K562 (cell line): Measurements from ENCODE around the gene CTNNBL1. TPM values are rescaled to one million over a fixed set of nuclear protein-coding genes. Genes with fewer than 3 reads are reported as not detected.

Experiments
- ATAC-seq: fragments of 200-7000 bp; cut with Tn5 transposase; 3 replicates; pipeline ENCODE4 v1.9.1; 2020; ENCODE audit warnings: moderate library complexity
- BruUV-seq: library from RNA; stranded (reverse); fragments of 400-500 nt; replicated peaks from 2 replicates; lab custom pipeline; 2021; lab: Mats Ljungman, UMichigan
- CTCF ChIA-PET: fragments of 300-600 bp; formaldehyde crosslinking; extraction: SDS; loops from one replicate; lab custom pipeline; 2021; ENCODE audit warnings: low intra/inter-chr PET ratio; lab: Yijun Ruan, JAX
- POLR2A ChIA-PET: fragments of 300-600, 350-650 bp; sonication (Branson Sonifier 250); formaldehyde crosslinking; extraction: SDS; loops from one replicate; lab custom pipeline; 2021; ENCODE audit warnings: antibody characterized with exemption, inconsistent platforms; lab: Yijun Ruan, JAX
- DNase-seq, 4 experiments: peaks; one replicate each; pipeline versions ENCODE4 v3.0.0 to v3.0.0-alpha.2; 2011 to 2018; ENCODE audit warnings: low spot score in 3 of 4, mixed read lengths in 3 of 4; ENCODE audit errors: extremely low read depth in 1 of 4
- FAIRE-seq: peaks from 2 replicates; lab custom pipeline; 2011; peaks lifted over from hg19 to GRCh38; lab: Jason Lieb, UNC
- H2AFZ ChIP-seq: 2 replicates; pipeline ENCODE4 v1.6.0; 2011; ENCODE audit warnings: low read depth, low read length, control low read depth, inconsistent platforms
- H3K27ac ChIP-seq: fragments of 200-600 bp; 3 replicates; pipeline ENCODE4 v1.8.0; 2011; ENCODE audit warnings: low read depth, mild to moderate bottlenecking, control low read depth, inconsistent platforms, low read length, moderate library complexity, mixed read lengths; ENCODE audit errors: extremely low read depth
- H3K27me3 ChIP-seq, 2 experiments: fragments of 300-600 bp in 1 of 2; 2 replicates in 1 of 2; 3 replicates in 1 of 2; pipeline versions ENCODE4 v1.6.0 to v1.8.0; 2011; ENCODE audit warnings: inconsistent platforms in 2 of 2, low read length in 2 of 2, mild to moderate bottlenecking in 1 of 2, mixed read lengths in 1 of 2, moderate library complexity in 1 of 2; ENCODE audit not compliant: control insufficient read depth in 2 of 2, insufficient read depth in 2 of 2
- H3K36me3 ChIP-seq: fragments of 300-600 bp; 3 replicates; pipeline ENCODE4 v1.8.0; 2011; ENCODE audit warnings: mild to moderate bottlenecking, low read length, inconsistent platforms; ENCODE audit not compliant: control insufficient read depth, insufficient read depth
- H3K4me1 ChIP-seq, 2 experiments: fragments of 200-600 bp in 1 of 2; replicated peaks in 1 of 2; 2 replicates in 1 of 2; 3 replicates in 1 of 2; pipeline versions ENCODE4 v1.5.1 to v1.8.0; 2011; ENCODE audit warnings: inconsistent platforms in 2 of 2, low read length in 2 of 2, mild to moderate bottlenecking in 1 of 2, mixed read lengths in 1 of 2, moderate library complexity in 1 of 2; ENCODE audit not compliant: control insufficient read depth in 2 of 2, insufficient read depth in 2 of 2
- H3K4me2 ChIP-seq: 2 replicates; pipeline ENCODE4 v1.6.1; 2011; ENCODE audit warnings: low read length, control low read depth, inconsistent platforms, mixed read lengths; ENCODE audit not compliant: insufficient read depth
- H3K4me3 ChIP-seq: fragments of 200-600 bp; sonication (generic), shearing (Covaris generic); 2 replicates; pipeline ENCODE4 v1.5.1; 2016; ENCODE audit warnings: control low read depth, inconsistent platforms
- H3K79me2 ChIP-seq: fragments of 200-600 bp; 3 replicates; pipeline ENCODE4 v1.8.0; 2011; ENCODE audit warnings: low read length, inconsistent platforms; ENCODE audit not compliant: control insufficient read depth, insufficient read depth
- H3K9ac ChIP-seq, 2 experiments: 2 replicates each; pipeline versions ENCODE4 v1.6.0 to v1.6.1; 2011; ENCODE audit warnings: low read depth in 2 of 2, low read length in 2 of 2, control low read depth in 1 of 2, inconsistent platforms in 1 of 2, mild to moderate bottlenecking in 1 of 2, mixed read lengths in 1 of 2; ENCODE audit not compliant: insufficient read depth in 1 of 2
- H3K9me1 ChIP-seq: one replicate; pipeline ENCODE4 v1.6.0; 2011; ENCODE audit warnings: inconsistent platforms, mild to moderate bottlenecking, low read length, moderate library complexity; ENCODE audit not compliant: control insufficient read depth, insufficient read depth
- H3K9me3 ChIP-seq: replicated peaks from 2 replicates; pipeline ENCODE4 v1.5.1; 2011; ENCODE audit warnings: low read depth, low read length, inconsistent platforms; ENCODE audit not compliant: control insufficient read depth, insufficient read depth
- H4K20me1 ChIP-seq: replicated peaks from 2 replicates; pipeline ENCODE4 v1.6.1; 2011; ENCODE audit warnings: low read length, inconsistent platforms, mixed read lengths; ENCODE audit not compliant: control insufficient read depth, insufficient read depth
- BRD9 ChIP-seq: fragments of 450-650 bp; IDR thresholded peaks from 2 replicates; pipeline ENCODE4 v1.6.1; 2018; ENCODE audit warnings: low read depth; ENCODE audit not compliant: partially characterized antibody
- DIDO1 ChIP-seq: fragments of 450-650 bp; IDR thresholded peaks from 2 replicates; pipeline ENCODE4 v1.6.1; 2016; ENCODE audit warnings: low read depth, missing biosample characterization, missing genetic modification characterization
- HDAC2 ChIP-seq: fragments of 450-650 bp; IDR thresholded peaks from 2 replicates; pipeline ENCODE4 v1.6.1; 2016; ENCODE audit warnings: mild to moderate bottlenecking
- MYC ChIP-seq, 2 experiments: fragments of 250-450 bp in 1 of 2; sonication (Bioruptor Pico) in 1 of 2; IDR thresholded peaks; 2 replicates each; pipeline versions ENCODE4 v1.5.1 to v1.6.1; 2012 to 2021; ENCODE audit warnings: low read depth in 2 of 2, borderline replicate concordance in 1 of 2, improper control_type of control experiment in 1 of 2, low read length in 1 of 2, mild to moderate bottlenecking in 1 of 2, moderate library complexity in 1 of 2
- POLR2G ChIP-seq: fragments of 200-400 bp; formaldehyde crosslinking; IDR thresholded peaks from 2 replicates; pipeline ENCODE4 v1.6.1; 2017; ENCODE audit warnings: low read depth, mild to moderate bottlenecking, antibody characterized with exemption, low read length, moderate library complexity
- RBM25 ChIP-seq: fragments of 200-400 bp; formaldehyde crosslinking; IDR thresholded peaks from 2 replicates; pipeline ENCODE4 v1.6.1; 2018; ENCODE audit warnings: low read length, low read depth, moderate library complexity; ENCODE audit not compliant: severe bottlenecking
- SRSF1 ChIP-seq: fragments of 200-400 bp; formaldehyde crosslinking; IDR thresholded peaks from 2 replicates; pipeline ENCODE4 v1.6.1; 2017; ENCODE audit warnings: mild to moderate bottlenecking, low read depth, low read length, moderate library complexity
- ZKSCAN1 ChIP-seq: fragments of 150-350 bp; IDR thresholded peaks from 2 replicates; pipeline ENCODE4 v1.6.1; 2016; ENCODE audit warnings: low read depth, low read length
- ZNF76 ChIP-seq: fragments of 250-450 bp; sonication (Bioruptor Pico); IDR thresholded peaks from 2 replicates; pipeline ENCODE4 v1.4.0; 2020; ENCODE audit warnings: mild to moderate bottlenecking, moderate library complexity, borderline replicate concordance
- WGBS: fragments of 100-300 bp; shearing (Covaris generic); methylation state at CpG from one replicate; pipeline ENCODE4 v1.1.6; 2016; ENCODE audit warnings: low coverage, mixed read lengths; ENCODE audit not compliant: insufficient coverage; ENCODE audit errors: missing lambda C conversion rate; 5-methylcytosine and 5-hydroxymethylcytosine counted together
- in situ Hi-C: fragments of 300-500 bp; cut with MboI; formaldehyde crosslinking; loops from 4 replicates; pipeline ENCODE4 v1.15.0; 2018; ENCODE audit warnings: inconsistent platforms, mixed read lengths
- intact Hi-C: fragments of 100-400 bp; cut with micrococcal nuclease; formaldehyde crosslinking; loops from 2 replicates; pipeline ENCODE4 v1.14.2; 2022
- polyA plus RNA-seq, 8 experiments: library from polyadenylated mRNA; depleted of rRNA in 4 of 8; stranded (reverse) in 5 of 8; unstranded in 3 of 8; fragments of >200 nt; fragmentation: Nextera tagmentation in 2 of 8; fragmentation: Illumina TruSeq in 1 of 8; extraction: Ambion mirVana in 2 of 8; extraction: Trizol in 1 of 8; gene quantifications; 2 replicates each; pipeline versions ENCODE4 v1.2.1 to v1.2.3, GENCODE V29; 2011 to 2014; ENCODE audit warnings: inconsistent platforms in 1 of 8, missing spikeins in 1 of 8
- total RNA-seq, 7 experiments: library from RNA; depleted of rRNA in 6 of 7; stranded (reverse); fragments of >200 nt in 6 of 7; fragmentation: Illumina TruSeq in 2 of 7; extraction: Trizol in 2 of 7; gene quantifications; 2 replicates each; pipeline versions ENCODE4 v1.2.1 to v1.2.3, GENCODE V29; 2011 to 2021; ENCODE audit warnings: low replicate concordance in 1 of 7
- TF ChIP-seq, protein P1 (sequence below): IDR thresholded peaks from 2 replicates; pipeline ENCODE4 v1.6.1; 2016; ENCODE audit warnings: missing genetic modification characterization, missing compliant biosample characterization
- TF ChIP-seq, protein P2 (sequence below), 2 experiments: fragments of 450-650 bp; IDR thresholded peaks; 2 replicates each; pipeline ENCODE4 v1.6.1; 2018; ENCODE audit warnings: mild to moderate bottlenecking in 2 of 2, low read depth in 1 of 2; ENCODE audit not compliant: partially characterized antibody in 2 of 2

Gene CTNNBL1
- total and polyA plus RNA-seq, 9 of the 15 experiments (the other 6 are each of a cell fraction or from before 2014, with no cell fraction given): 32.4 to 85.6 (median 43.6) TPM

DNA sequence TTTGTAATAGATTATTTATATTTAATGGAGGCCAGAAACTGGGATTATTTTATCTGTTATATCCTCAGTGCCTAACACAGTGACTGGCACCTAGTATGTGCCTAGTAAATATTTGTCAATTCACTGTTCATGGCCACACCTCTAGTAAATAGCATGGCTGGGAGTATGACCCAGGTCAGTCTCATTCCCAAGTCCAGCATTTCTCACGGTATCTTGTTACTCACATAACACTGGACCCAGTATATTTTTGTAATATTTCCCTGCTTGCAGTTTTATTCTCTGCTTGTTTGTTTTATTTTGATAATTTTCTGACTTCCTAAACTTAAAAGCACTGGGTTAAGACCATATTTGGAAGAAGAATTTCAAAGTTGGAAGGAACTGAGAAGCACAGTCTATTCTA is 47.7 kb downstream of the CTNNBL1 start:
- in situ Hi-C loops: no loop called here
- H3K36me3 ChIP-seq: peaks cover 28% of the 10 kb centered on the region; the same call in 2 of the 3 replicates
- DNase-seq (no peak), ATAC-seq (no peak), FAIRE-seq (no peak)
- H3K9ac ChIP-seq: no peak overlapping the region
- no peaks in the 10 kb centered on the region for H4K20me1 ChIP-seq
- intact Hi-C loops: no loop called here
- H3K79me2 ChIP-seq: no peaks in the 10 kb centered on the region
- no peak overlapping the region for H3K27ac ChIP-seq
- H3K4me2 ChIP-seq: no peak overlapping the region
- no TSS peak for BruUV-seq
- CTCF ChIA-PET: no interaction called here
- WGBS: 70% methylated on average over 1 of the region's 1 CpG
- H3K9me3 ChIP-seq: no peaks in the 10 kb centered on the region
- POLR2A ChIA-PET: no interaction called here
- H3K4me1 ChIP-seq: no peaks in the 10 kb centered on the region
- H3K9me1 ChIP-seq: peaks cover 4% of the 10 kb centered on the region
- H2AFZ ChIP-seq: no peak overlapping the region
- H3K27me3 ChIP-seq: no peaks in the 10 kb centered on the region
- H3K4me3 ChIP-seq: no peak overlapping the region
- TF ChIP-seq ZNF76 (CRISPR knock-in tag) (no peak), BRD9 (no peak), SRSF1 (no peak), POLR2G (no peak), ZKSCAN1 (no peak), DIDO1 (tag) (no peak), RBM25 (no peak), MYC (IDR thresholded peaks at IDR 0.05; ENCODE audit: low read depth, low read length) (no peak), MYC (CRISPR knock-in tag; IDR thresholded peaks at IDR 0.05; ENCODE audit: borderline replicate concordance, low read depth) (no peak), HDAC2 (no peak)
- TF ChIP-seq, protein P1, sequence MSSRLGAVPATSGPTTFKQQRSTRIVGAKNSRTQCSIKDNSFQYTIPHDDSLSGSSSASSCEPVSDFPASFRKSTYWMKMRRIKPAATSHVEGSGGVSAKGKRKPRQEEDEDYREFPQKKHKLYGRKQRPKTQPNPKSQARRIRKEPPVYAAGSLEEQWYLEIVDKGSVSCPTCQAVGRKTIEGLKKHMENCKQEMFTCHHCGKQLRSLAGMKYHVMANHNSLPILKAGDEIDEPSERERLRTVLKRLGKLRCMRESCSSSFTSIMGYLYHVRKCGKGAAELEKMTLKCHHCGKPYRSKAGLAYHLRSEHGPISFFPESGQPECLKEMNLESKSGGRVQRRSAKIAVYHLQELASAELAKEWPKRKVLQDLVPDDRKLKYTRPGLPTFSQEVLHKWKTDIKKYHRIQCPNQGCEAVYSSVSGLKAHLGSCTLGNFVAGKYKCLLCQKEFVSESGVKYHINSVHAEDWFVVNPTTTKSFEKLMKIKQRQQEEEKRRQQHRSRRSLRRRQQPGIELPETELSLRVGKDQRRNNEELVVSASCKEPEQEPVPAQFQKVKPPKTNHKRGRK (tag): no peak
- TF ChIP-seq, protein P2, sequence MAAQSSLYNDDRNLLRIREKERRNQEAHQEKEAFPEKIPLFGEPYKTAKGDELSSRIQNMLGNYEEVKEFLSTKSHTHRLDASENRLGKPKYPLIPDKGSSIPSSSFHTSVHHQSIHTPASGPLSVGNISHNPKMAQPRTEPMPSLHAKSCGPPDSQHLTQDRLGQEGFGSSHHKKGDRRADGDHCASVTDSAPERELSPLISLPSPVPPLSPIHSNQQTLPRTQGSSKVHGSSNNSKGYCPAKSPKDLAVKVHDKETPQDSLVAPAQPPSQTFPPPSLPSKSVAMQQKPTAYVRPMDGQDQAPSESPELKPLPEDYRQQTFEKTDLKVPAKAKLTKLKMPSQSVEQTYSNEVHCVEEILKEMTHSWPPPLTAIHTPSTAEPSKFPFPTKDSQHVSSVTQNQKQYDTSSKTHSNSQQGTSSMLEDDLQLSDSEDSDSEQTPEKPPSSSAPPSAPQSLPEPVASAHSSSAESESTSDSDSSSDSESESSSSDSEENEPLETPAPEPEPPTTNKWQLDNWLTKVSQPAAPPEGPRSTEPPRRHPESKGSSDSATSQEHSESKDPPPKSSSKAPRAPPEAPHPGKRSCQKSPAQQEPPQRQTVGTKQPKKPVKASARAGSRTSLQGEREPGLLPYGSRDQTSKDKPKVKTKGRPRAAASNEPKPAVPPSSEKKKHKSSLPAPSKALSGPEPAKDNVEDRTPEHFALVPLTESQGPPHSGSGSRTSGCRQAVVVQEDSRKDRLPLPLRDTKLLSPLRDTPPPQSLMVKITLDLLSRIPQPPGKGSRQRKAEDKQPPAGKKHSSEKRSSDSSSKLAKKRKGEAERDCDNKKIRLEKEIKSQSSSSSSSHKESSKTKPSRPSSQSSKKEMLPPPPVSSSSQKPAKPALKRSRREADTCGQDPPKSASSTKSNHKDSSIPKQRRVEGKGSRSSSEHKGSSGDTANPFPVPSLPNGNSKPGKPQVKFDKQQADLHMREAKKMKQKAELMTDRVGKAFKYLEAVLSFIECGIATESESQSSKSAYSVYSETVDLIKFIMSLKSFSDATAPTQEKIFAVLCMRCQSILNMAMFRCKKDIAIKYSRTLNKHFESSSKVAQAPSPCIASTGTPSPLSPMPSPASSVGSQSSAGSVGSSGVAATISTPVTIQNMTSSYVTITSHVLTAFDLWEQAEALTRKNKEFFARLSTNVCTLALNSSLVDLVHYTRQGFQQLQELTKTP (IDR thresholded peaks at IDR 0.05; ENCODE audit: low read depth in 1 of 2, partially characterized antibody in 2 of 2): no peak
